ENCODE measurements around the gene CCDC192.

DNA sequence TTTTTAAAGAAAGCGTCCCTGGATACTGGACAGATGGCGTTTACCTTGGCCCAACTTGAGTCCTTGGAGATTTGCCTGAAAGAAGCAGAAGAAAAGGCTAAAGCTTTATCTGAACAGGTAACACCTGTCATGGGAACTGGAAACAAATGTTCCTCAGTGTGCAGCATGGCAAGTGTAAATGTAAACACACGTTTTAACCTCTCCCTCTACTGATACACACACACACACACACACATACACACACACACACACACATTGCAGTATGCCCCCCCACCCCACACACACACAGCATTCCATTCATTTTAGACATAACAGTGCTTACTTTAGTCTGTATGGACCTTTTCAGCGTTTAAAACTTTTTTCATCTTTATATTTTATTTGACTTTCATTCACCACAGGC, 51.1 kb downstream of the CCDC192 start:
- TF ChIP-seq, protein P1, sequence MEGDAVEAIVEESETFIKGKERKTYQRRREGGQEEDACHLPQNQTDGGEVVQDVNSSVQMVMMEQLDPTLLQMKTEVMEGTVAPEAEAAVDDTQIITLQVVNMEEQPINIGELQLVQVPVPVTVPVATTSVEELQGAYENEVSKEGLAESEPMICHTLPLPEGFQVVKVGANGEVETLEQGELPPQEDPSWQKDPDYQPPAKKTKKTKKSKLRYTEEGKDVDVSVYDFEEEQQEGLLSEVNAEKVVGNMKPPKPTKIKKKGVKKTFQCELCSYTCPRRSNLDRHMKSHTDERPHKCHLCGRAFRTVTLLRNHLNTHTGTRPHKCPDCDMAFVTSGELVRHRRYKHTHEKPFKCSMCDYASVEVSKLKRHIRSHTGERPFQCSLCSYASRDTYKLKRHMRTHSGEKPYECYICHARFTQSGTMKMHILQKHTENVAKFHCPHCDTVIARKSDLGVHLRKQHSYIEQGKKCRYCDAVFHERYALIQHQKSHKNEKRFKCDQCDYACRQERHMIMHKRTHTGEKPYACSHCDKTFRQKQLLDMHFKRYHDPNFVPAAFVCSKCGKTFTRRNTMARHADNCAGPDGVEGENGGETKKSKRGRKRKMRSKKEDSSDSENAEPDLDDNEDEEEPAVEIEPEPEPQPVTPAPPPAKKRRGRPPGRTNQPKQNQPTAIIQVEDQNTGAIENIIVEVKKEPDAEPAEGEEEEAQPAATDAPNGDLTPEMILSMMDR (IDR thresholded peaks at IDR 0.05; ENCODE audit: insufficient read depth, low read depth, low read length), result no peak
- no peak for TF ChIP-seq EZH2 (IDR thresholded peaks at IDR 0.05; ENCODE audit: insufficient read depth, low read length)

All from astrocyte (in vitro differentiated cells and primary cell).